ENCODE measurements around the gene TMEM169. TPM values are rescaled to one million over a fixed set of nuclear protein-coding genes. Genes with fewer than 3 reads are reported as not detected.

The TMEM169 gene
- total RNA-seq, 1 donor from 2014 or later: 3.1 TPM

DNA sequence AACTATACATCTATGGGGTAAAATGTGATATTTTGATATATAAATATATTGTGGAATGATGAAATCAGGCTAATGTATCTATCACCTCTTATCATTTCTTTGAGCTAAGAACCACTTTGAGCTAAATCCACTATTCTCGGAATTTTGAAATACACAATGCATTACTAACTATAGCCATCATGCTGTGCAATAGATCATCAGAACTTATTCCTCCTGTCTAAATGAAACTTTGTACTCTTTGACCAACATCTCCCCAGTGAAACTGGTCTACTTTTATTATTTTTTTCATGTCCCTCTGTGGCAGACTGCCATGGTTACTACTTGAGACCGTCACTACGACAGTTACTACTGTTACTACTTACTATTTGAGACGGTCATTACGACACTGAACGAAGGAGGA is 11.5 kb upstream of the TMEM169 start:
- TF ChIP-seq, protein P1, sequence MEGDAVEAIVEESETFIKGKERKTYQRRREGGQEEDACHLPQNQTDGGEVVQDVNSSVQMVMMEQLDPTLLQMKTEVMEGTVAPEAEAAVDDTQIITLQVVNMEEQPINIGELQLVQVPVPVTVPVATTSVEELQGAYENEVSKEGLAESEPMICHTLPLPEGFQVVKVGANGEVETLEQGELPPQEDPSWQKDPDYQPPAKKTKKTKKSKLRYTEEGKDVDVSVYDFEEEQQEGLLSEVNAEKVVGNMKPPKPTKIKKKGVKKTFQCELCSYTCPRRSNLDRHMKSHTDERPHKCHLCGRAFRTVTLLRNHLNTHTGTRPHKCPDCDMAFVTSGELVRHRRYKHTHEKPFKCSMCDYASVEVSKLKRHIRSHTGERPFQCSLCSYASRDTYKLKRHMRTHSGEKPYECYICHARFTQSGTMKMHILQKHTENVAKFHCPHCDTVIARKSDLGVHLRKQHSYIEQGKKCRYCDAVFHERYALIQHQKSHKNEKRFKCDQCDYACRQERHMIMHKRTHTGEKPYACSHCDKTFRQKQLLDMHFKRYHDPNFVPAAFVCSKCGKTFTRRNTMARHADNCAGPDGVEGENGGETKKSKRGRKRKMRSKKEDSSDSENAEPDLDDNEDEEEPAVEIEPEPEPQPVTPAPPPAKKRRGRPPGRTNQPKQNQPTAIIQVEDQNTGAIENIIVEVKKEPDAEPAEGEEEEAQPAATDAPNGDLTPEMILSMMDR (conservative IDR thresholded peaks at IDR 0.05; ENCODE audit: low read depth, low read length): no peak

DNA sequence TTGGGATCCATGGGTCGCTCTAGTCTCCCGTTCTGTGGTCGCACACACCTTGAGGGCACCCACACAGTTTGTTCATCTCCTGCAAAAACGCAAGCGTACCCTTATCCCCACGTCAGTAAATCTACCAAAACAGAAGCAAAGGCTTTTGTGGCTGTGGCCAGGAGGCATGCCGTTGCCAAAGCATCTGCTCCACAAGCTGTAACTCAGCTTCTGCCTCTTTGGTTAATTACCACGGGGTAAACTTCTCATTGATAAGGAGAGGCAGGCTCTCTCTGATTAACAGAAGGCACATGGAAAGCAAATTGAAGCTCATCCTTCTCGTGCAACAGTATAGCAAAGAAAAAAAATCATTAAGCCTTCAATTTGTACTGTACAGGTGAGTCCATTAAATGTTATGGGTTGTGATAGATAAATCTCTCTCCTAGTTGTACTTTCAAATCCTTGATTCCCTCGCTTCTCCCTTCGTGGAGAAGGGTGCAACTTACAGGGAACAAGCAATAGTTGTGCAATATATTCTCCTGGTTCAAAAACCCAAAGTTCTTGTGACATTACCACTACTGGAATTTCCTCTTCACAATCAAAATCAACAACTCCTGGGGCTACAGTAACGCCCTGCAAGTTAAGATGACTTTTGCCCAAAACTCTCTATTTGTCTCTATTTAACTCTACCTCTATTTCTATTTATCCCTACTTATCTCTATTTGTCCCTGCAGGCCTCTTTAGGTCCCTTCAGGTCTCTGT is 10.4 kb upstream of the TMEM169 start:
- TF ChIP-seq, protein P1 (conservative IDR thresholded peaks at IDR 0.05; ENCODE audit: low read depth, low read length): no peak
- no peak for DNase-seq (ENCODE audit: low read depth)
- no peak overlapping the region for H3K4me3 ChIP-seq (ENCODE audit: low read depth, low read length)

More for the DNA sequence above, 11.5 kb upstream of the TMEM169 start:
- no peak overlapping the region for H3K4me3 ChIP-seq (ENCODE audit: low read depth, low read length)
- DNase-seq (ENCODE audit: low read depth): no peak

DNA sequence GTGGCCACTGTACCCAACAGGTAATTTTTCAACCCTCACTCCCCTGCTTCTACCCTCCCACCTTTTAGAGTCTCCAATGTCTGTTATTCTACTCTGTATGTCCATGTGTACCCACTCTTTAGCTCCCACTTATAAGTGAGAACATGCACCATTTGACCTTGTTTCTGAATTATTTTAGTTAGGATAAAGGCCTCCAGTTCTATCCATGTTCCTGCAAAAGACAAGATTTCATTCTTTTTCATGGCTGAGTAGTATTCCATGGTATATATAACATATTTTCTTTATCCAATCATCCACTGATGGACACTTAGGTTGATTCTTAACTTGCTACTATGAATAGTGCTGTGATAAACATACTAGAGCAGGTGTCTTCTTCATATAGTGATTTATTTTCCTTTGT is 9.2 kb upstream of the TMEM169 start:
- TF ChIP-seq, protein P1 (conservative IDR thresholded peaks at IDR 0.05; ENCODE audit: low read depth, low read length): no peak
- no peak overlapping the region for H3K4me3 ChIP-seq (ENCODE audit: low read depth, low read length)
- DNase-seq (ENCODE audit: low read depth): no peak

DNA sequence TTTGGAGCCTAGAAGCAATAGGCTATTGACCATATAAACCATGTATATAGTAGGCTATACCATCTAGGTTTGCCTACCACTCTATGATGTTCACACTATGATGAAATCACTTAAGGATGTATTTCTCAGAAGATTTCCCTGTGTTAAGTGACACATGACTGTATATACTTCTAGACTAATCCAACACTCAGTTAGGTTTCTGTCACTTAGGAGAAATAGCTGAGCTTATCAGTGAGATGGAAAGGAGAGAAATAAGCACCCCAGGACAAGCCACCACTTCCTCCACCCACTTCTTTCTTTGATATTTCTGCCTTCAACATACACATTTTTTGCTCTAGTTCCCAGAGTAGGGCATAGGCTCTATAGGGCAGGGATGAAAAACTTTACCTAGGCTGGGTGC is 7.9 kb upstream of the TMEM169 start:
- TF ChIP-seq, protein P1 (conservative IDR thresholded peaks at IDR 0.05; ENCODE audit: low read depth, low read length): no peak
- no peak overlapping the region for H3K4me3 ChIP-seq (ENCODE audit: low read depth, low read length)
- DNase-seq (ENCODE audit: low read depth): no peak

DNA sequence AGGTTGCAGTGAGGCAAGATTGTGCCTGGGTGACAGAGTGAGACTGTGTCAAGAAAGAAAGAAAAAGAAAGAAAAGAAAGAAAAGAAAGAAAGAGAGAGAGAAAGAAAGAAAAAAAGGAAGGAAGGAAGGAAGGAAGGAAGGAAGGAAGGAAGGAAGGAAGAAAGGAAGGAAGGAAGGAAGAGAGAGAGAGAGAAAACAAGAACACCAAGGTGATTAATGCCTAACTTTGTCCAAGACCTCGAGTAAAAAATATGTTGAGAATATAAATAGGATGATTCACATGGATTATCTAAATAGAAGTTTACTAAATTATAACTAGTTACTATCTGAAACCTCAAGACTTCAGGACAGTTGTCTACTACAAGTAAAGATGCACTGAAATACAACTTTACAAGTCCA is 7.3 kb upstream of the TMEM169 start:
- TF ChIP-seq, protein P1 (conservative IDR thresholded peaks at IDR 0.05; ENCODE audit: low read depth, low read length): no peak
- no peak overlapping the region for H3K4me3 ChIP-seq (ENCODE audit: low read depth, low read length)

DNA sequence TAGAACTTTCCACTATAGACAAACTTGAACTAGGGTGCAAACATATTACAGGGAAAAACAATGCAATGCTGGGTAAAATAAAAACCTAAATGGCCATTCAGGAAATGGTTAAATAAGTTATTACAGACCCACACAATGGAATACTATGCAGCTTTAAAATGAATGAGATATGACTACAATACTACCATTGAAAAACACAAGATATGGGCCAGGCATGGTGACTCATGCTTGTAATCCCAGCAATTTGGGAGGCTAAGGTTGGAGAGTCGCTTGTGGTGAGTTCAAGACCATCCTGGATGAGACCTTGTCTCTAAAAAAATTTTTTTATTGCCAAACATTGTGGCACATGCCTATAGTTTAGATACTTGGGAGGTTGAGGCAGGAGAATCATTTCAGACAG is 6.9 kb upstream of the TMEM169 start:
- TF ChIP-seq, protein P1 (conservative IDR thresholded peaks at IDR 0.05; ENCODE audit: low read depth, low read length): no peak
- no peak for DNase-seq (ENCODE audit: low read depth)
- no peak overlapping the region for H3K4me3 ChIP-seq (ENCODE audit: low read depth, low read length)

More for the DNA sequence above, 7.3 kb upstream of the TMEM169 start:
- no peak for DNase-seq (ENCODE audit: low read depth)
